Gastroesophageal sphincter (tissue), 4 donors: Measurements from ENCODE around the gene ERBB2. TPM values are rescaled to one million over a fixed set of nuclear protein-coding genes. Genes with fewer than 3 reads are reported as not detected.

ENCODE experiments used
- ATAC-seq: fragments of 150-250 bp; one replicate; pipeline ENCODE4 v1.9.1; 2016; ENCODE audit warnings: mild to moderate bottlenecking, moderate library complexity
- H3K27ac ChIP-seq, 4 donors: fragments of 200-600 bp; sonication (generic) in 3 of 4; 1 replicate in 3 of 4; 2 replicates in 1 of 4; pipeline ENCODE4 v1.5.1; 2016 to 2019
- H3K27me3 ChIP-seq: fragments of 200-600 bp; sonication (generic); one replicate; pipeline ENCODE4 v1.5.1; 2019
- H3K36me3 ChIP-seq, 2 donors: fragments of 200-600 bp; sonication (generic); one replicate each; pipeline ENCODE4 v1.5.1; 2019; ENCODE audit warnings: control low read depth in 1 of 2
- H3K4me1 ChIP-seq, 3 donors: fragments of 200-600 bp; sonication (generic); 1 replicate in 2 of 3; 2 replicates in 1 of 3; pipeline ENCODE4 v1.5.1; 2016 to 2019; ENCODE audit warnings: control low read depth in 2 of 3
- H3K4me3 ChIP-seq, 2 donors: fragments of 200-600 bp; sonication (generic); one replicate each; pipeline ENCODE4 v1.5.1; 2019; ENCODE audit warnings: mild to moderate bottlenecking in 1 of 2, moderate library complexity in 1 of 2
- H3K9me3 ChIP-seq, 3 donors: fragments of 200-600 bp; sonication (generic); one replicate each; pipeline ENCODE4 v1.5.1; 2017 to 2019; ENCODE audit warnings: control low read depth in 2 of 3
- CTCF ChIP-seq, 4 experiments: fragments of 200-600 bp in 2 of 4; fragments of 450-650 bp in 2 of 4; sonication (generic) in 1 of 4; IDR thresholded peaks; one replicate each; pipeline ENCODE4 v1.5.1; 2017 to 2019; ENCODE audit warnings: antibody characterized with exemption in 4 of 4, mild to moderate bottlenecking in 2 of 4, moderate library complexity in 2 of 4
- EP300 ChIP-seq: sonication (generic); formaldehyde crosslinking; IDR thresholded peaks from one replicate; pipeline ENCODE4 v1.6.1; 2017; ENCODE audit warnings: antibody characterized with exemption, mild to moderate bottlenecking
- POLR2A ChIP-seq, 2 donors: fragments of 450-650 bp; IDR thresholded peaks; one replicate each; pipeline ENCODE4 v1.6.1; 2017; ENCODE audit warnings: antibody characterized with exemption in 2 of 2, mild to moderate bottlenecking in 2 of 2, moderate library complexity in 1 of 2
- POLR2AphosphoS5 ChIP-seq: sonication (generic); formaldehyde crosslinking; IDR thresholded peaks from one replicate; pipeline ENCODE4 v1.6.1; 2017; ENCODE audit warnings: antibody characterized with exemption
- WGBS, 2 donors: methylation state at CpG; one replicate each; pipeline ENCODE4 v1.1.5; 2018; ENCODE audit warnings: low coverage in 1 of 2; 5-methylcytosine and 5-hydroxymethylcytosine counted together
- total RNA-seq, 4 donors: library from RNA; depleted of rRNA; stranded (reverse); fragments of >200 nt; gene quantifications; one replicate each; pipeline ENCODE4 v1.1.0, GENCODE V29; 2016

Gene ERBB2
- total RNA-seq, 4 donors from 2014 or later = 43.3 to 60.8 (median 48.2) TPM

DNA sequence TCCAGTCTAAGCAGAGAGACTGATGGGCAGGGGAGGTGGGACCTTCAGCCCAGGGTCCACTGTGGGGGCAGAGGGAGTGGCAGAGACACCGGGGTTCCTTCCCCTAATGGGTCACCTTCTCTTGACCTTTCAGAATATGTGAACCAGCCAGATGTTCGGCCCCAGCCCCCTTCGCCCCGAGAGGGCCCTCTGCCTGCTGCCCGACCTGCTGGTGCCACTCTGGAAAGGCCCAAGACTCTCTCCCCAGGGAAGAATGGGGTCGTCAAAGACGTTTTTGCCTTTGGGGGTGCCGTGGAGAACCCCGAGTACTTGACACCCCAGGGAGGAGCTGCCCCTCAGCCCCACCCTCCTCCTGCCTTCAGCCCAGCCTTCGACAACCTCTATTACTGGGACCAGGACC is 27.7 kb downstream of the ERBB2 start:
- 20% methylated on average over 2 of the region's 10 CpGs; no CpG with 5 or more reads in 1 of the 2 donors for WGBS, 2 donors
- Histone ChIP-seq H3K4me1 (peaks cover 0 to 24% (median 5%) of the 10 kb centered on the region in 3 donors), H3K27ac (no peak overlapping the region), H3K27me3 (no peaks in the 10 kb centered on the region), H3K4me3 (no peak overlapping the region), H3K9me3 (no peaks in the 10 kb centered on the region), H3K36me3 (peaks cover 0 to 63% of the 10 kb centered on the region in 2 donors)
- no peak for ATAC-seq
- TF ChIP-seq POLR2A (IDR thresholded peaks at IDR 0.05) (no peak), POLR2AphosphoS5 (no peak), EP300 (no peak), CTCF (IDR thresholded peaks at IDR 0.05) (no peak)

GRCh38 chr17:39729280-39729851 is 29.5 kb downstream of the ERBB2 start:
- 57 to 73% methylated on average over 2 to 3 of the region's 6 CpGs for WGBS, 2 donors
- Histone ChIP-seq H3K36me3 (peaks cover 0 to 50% of the 10 kb centered on the region in 2 donors), H3K9me3 (no peaks in the 10 kb centered on the region), H3K4me3 (peak overlapping the region; percentile 79 to 82), H3K27me3 (no peaks in the 10 kb centered on the region), H3K4me1 (peaks cover 0 to 24% (median 5%) of the 10 kb centered on the region in 3 donors), H3K27ac (peak overlapping the region in 3 of 4 donors; percentile 88 to 94 (median 91))
- ATAC-seq = no peak
- TF ChIP-seq POLR2A (IDR thresholded peaks at IDR 0.05) (no peak), EP300 (no peak), POLR2AphosphoS5 (no peak), CTCF (IDR thresholded peaks at IDR 0.05) (no peak)

GRCh38 chr17:39730095-39730921 is 30.4 kb downstream of the ERBB2 start, which contains the start of gene MIEN1:
Gene MIEN1, minus strand, starts transcription at chr17:39730532. Its CDS starts 37 bp downstream, at chr17:39730495.
- Histone ChIP-seq H3K4me1 (peaks cover 0 to 24% (median 5%) of the 10 kb centered on the region in 3 donors), H3K27ac (peak within 1 kb of the TSS; percentile 80 to 94 (median 90)), H3K36me3 (peaks cover 0 to 40% of the 10 kb centered on the region in 2 donors), H3K4me3 (peak within 1 kb of the TSS; percentile 79 to 82), H3K27me3 (no peaks in the 10 kb centered on the region), H3K9me3 (no peaks in the 10 kb centered on the region)
- TF ChIP-seq POLR2A (IDR thresholded peaks at IDR 0.05) (peak; percentile 82 to 90), CTCF (IDR thresholded peaks at IDR 0.05) (peak in 3 of 4 experiments; percentile 89 to 95 (median 93)), EP300 (no peak), POLR2AphosphoS5 (peak; percentile 92)
- WGBS, 2 donors = 0 to 4% methylated on average over 4 to 5 of the region's 65 CpGs
- ATAC-seq = peak; percentile 97

DNA sequence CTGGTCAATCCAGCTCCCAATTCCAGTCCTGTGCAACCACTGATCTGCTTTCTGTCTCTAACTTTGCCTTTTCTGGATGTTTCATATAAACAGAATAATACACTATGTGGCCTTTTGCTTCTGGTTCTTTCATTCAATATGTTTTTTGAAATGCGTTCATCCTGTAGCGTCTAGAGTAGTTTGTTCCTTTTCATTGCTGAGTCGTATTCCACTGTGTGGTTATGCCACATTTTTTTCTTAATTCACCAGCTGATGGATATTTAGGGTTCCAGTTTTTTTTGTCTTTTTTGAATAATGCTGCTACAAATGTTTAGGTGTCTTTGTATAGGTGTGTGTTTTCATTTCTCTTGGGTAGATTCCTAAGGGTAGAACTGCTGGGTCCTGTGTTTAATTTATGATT is 32.7 kb downstream of the ERBB2 start:
- Histone ChIP-seq H3K4me1 (peaks cover 0 to 28% (median 5%) of the 10 kb centered on the region in 3 donors), H3K36me3 (peaks cover 0 to 18% of the 10 kb centered on the region in 2 donors), H3K9me3 (no peaks in the 10 kb centered on the region), H3K27ac (no peak overlapping the region), H3K27me3 (peaks cover 22% of the 10 kb centered on the region), H3K4me3 (no peak overlapping the region)
- ATAC-seq = no peak
- WGBS, 2 donors = 87 to 100% methylated on average over 3 of the region's 3 CpGs
- TF ChIP-seq POLR2AphosphoS5 (no peak), CTCF (IDR thresholded peaks at IDR 0.05) (no peak), EP300 (no peak), POLR2A (IDR thresholded peaks at IDR 0.05) (no peak)
